ENCODE measurements around the gene PBX3. TPM values are rescaled to one million over a fixed set of nuclear protein-coding genes. Genes with fewer than 3 reads are reported as not detected.

The PBX3 gene
- total and polyA plus RNA-seq, 9 of the 15 experiments (the other 6 are each of a cell fraction or from before 2014, with no cell fraction given): 0.14 to 5.8 (median 0.92) TPM

GRCh38 chr9:125924351-125924750 is 177.2 kb downstream of the PBX3 start:
- ChIA-PET POLR2A (interaction anchor here (1.0 to 1.1 kb wide), 2 partner anchors 13 kb away, joined by 3 to 5 read pairs; no protein-coding TSS in a partner anchor), CTCF (ENCODE audit: low intra/inter-chr PET ratio) (no interaction called here)
- intact Hi-C loops (cut with micrococcal nuclease): no loop called here
- WGBS (ENCODE audit: insufficient coverage, low coverage, missing lambda C conversion rate): 2% methylated on average over 4 of the region's 4 CpGs
- Histone ChIP-seq H3K27ac (ENCODE audit: extremely low read depth, low read depth, low read length) (no peak overlapping the region), H3K4me1 (replicated peaks in 1 of 2; ENCODE audit: control insufficient read depth in 2 of 2, insufficient read depth in 2 of 2, low read length in 2 of 2) (no peaks in the 10 kb centered on the region), H3K4me3 (no peak overlapping the region), H2AFZ (ENCODE audit: low read depth, low read length) (no peak overlapping the region), H3K9me3 (replicated peaks; ENCODE audit: control insufficient read depth, insufficient read depth, low read depth, low read length) (no peaks in the 10 kb centered on the region), H4K20me1 (replicated peaks; ENCODE audit: control insufficient read depth, insufficient read depth, low read length) (no peaks in the 10 kb centered on the region), H3K9me1 (ENCODE audit: control insufficient read depth, insufficient read depth, low read length) (no peaks in the 10 kb centered on the region), H3K36me3 (ENCODE audit: control insufficient read depth, insufficient read depth, low read length) (no peaks in the 10 kb centered on the region), H3K9ac (ENCODE audit: insufficient read depth in 1 of 2, low read depth in 2 of 2, low read length in 2 of 2) (no peak overlapping the region), H3K4me2 (ENCODE audit: insufficient read depth, low read length) (no peak overlapping the region), H3K79me2 (ENCODE audit: control insufficient read depth, insufficient read depth, low read length) (no peaks in the 10 kb centered on the region), H3K27me3 (ENCODE audit: control insufficient read depth in 2 of 2, insufficient read depth in 2 of 2, low read length in 2 of 2) (peaks cover 0 to 2% of the 10 kb centered on the region in 2 experiments; a peak in 1 of 5 replicates)
- no peak for FAIRE-seq
- TF ChIP-seq GATAD2B (IDR thresholded peaks at IDR 0.05; ENCODE audit: borderline replicate concordance) (no peak), PBX2 (CRISPR knock-in tag; IDR thresholded peaks at IDR 0.05; ENCODE audit: low read depth) (no peak), PBX2 (tag; conservative IDR thresholded peaks at IDR 0.05; ENCODE audit: low read depth) (peak; percentile 51; the same call in 1 of the 2 replicates)
- no TSS peak for BruUV-seq (replicated peaks)
- in situ Hi-C loops (cut with MboI): no loop called here
- no peak for DNase-seq (ENCODE audit: extremely low read depth in 1 of 4, low spot score in 3 of 4)
- ATAC-seq: no peak
